ENCODE data around the gene TMEM8B.

- TF ChIP-seq ZNF384 (IDR thresholded peaks at IDR 0.05) (no peak), TARDBP (IDR thresholded peaks at IDR 0.05) (no peak), FOXA1 (IDR thresholded peaks at IDR 0.05) (no peak), SUZ12 (IDR thresholded peaks at IDR 0.05) (no peak), CTBP1 (IDR thresholded peaks at IDR 0.05; ENCODE audit: borderline replicate concordance) (no peak), SP1 (IDR thresholded peaks at IDR 0.05) (no peak), BHLHE40 (IDR thresholded peaks at IDR 0.05; ENCODE audit: borderline replicate concordance) (no peak), LEF1 (IDR thresholded peaks at IDR 0.05; ENCODE audit: borderline replicate concordance) (no peak), ELF4 (IDR thresholded peaks at IDR 0.05) (no peak), NFRKB (IDR thresholded peaks at IDR 0.05) (no peak)
Observed at GRCh38 chr9:35858458-35858857, 29.4 kb downstream of the TMEM8B start.
